ENCODE data around the gene ABCA8. TPM values are rescaled to one million over a fixed set of nuclear protein-coding genes. Genes with fewer than 3 reads are reported as not detected.

The ABCA8 gene
- total RNA-seq, 1 donor = 36.2 TPM

DNA sequence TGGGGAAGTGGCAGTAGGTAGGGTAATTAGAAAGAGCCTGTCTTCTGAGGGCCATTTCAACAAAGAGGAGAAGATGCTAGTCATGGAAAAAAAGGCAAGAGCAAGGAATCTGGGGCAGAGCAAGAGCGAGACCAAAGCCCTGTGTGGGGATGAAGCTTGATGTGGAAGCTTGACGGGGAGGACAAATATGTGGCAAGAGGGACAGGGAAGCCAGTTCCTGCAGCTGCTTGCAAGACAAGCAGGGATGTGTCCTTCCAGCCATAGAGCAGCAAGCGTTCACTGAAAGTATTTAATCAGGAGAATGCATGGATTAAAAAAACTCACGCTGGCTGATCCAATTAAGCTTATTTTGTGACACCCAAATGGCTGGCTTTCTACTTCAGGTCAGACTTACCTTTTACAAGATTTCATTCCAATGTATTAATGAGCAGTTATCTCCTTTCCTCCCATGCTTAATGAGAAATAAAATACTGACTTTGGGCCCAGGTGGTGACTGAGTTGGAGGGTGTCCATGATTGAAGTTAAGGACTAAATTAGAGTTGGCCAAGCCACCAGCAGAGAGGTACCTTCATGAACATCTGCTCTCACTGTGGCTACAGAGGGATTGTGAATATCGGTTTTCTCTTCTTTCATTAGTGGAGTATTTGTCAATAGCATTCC is 76.8 kb downstream of the ABCA8 start:
- peak; percentile 35 for DNase-seq (ENCODE audit: insufficient read length, low spot score, missing footprints)
- peaks cover 2% of the 10 kb centered on the region for H3K9me3 ChIP-seq (ENCODE audit: low read depth, low read length)
- no peaks in the 10 kb centered on the region for H3K79me2 ChIP-seq (ENCODE audit: insufficient read depth, low read length)
- no peaks in the 10 kb centered on the region for H4K20me1 ChIP-seq (ENCODE audit: insufficient read depth, low read length)
- no peak overlapping the region for H3K27ac ChIP-seq (ENCODE audit: low read depth, low read length)
- H3K4me2 ChIP-seq (ENCODE audit: insufficient read depth, low read length) = no peak overlapping the region
- no peak overlapping the region for H3K4me3 ChIP-seq (ENCODE audit: insufficient read depth, low read length)
- peaks cover 4% of the 10 kb centered on the region for H3K36me3 ChIP-seq (ENCODE audit: insufficient read depth, low read length)
- H3K27me3 ChIP-seq (ENCODE audit: insufficient read depth, low read length) = no peaks in the 10 kb centered on the region
- no peaks in the 10 kb centered on the region for H3K4me1 ChIP-seq (ENCODE audit: insufficient read depth, low read length)
- TF ChIP-seq, protein P1, sequence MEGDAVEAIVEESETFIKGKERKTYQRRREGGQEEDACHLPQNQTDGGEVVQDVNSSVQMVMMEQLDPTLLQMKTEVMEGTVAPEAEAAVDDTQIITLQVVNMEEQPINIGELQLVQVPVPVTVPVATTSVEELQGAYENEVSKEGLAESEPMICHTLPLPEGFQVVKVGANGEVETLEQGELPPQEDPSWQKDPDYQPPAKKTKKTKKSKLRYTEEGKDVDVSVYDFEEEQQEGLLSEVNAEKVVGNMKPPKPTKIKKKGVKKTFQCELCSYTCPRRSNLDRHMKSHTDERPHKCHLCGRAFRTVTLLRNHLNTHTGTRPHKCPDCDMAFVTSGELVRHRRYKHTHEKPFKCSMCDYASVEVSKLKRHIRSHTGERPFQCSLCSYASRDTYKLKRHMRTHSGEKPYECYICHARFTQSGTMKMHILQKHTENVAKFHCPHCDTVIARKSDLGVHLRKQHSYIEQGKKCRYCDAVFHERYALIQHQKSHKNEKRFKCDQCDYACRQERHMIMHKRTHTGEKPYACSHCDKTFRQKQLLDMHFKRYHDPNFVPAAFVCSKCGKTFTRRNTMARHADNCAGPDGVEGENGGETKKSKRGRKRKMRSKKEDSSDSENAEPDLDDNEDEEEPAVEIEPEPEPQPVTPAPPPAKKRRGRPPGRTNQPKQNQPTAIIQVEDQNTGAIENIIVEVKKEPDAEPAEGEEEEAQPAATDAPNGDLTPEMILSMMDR (IDR thresholded peaks at IDR 0.05; ENCODE audit: extremely low read depth, low read depth, low read length) = no peak
- H2AFZ ChIP-seq (ENCODE audit: low read length) = no peak overlapping the region

GRCh38 chr17:68871447-68871846 is 83.7 kb downstream of the ABCA8 start:
- DNase-seq (ENCODE audit: insufficient read length, low spot score, missing footprints) = no peak
- Histone ChIP-seq H3K27me3 (ENCODE audit: insufficient read depth, low read length) (no peaks in the 10 kb centered on the region), H3K79me2 (ENCODE audit: insufficient read depth, low read length) (no peaks in the 10 kb centered on the region), H3K9me3 (ENCODE audit: low read depth, low read length) (no peaks in the 10 kb centered on the region), H2AFZ (ENCODE audit: low read length) (no peak overlapping the region), H3K4me1 (ENCODE audit: insufficient read depth, low read length) (no peaks in the 10 kb centered on the region), H3K4me2 (ENCODE audit: insufficient read depth, low read length) (no peak overlapping the region), H4K20me1 (ENCODE audit: insufficient read depth, low read length) (no peaks in the 10 kb centered on the region), H3K27ac (ENCODE audit: low read depth, low read length) (no peak overlapping the region), H3K36me3 (ENCODE audit: insufficient read depth, low read length) (no peaks in the 10 kb centered on the region), H3K4me3 (ENCODE audit: insufficient read depth, low read length) (no peak overlapping the region)
- TF ChIP-seq, protein P1 (IDR thresholded peaks at IDR 0.05; ENCODE audit: extremely low read depth, low read depth, low read length) = no peak

DNA sequence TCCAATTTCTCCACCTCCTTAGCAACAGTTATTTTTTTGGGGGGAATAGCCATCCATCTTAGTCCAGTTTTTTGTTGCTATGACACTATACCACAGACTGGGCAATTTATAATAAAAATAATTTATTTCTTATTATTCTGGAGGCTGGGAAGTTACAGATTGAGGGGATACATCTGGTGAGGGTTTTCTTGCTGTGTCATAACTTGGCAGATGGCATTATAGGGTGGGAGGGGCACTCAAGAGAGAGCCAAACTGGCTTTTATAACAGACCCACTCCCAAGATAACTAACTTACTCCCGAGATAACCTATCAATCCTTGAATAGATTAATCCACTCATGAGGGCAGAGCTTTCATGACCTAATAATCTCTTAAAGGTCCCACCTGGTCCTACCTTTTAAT is 84.2 kb downstream of the ABCA8 start:
- H3K9me3 ChIP-seq (ENCODE audit: low read depth, low read length) = no peaks in the 10 kb centered on the region
- no peaks in the 10 kb centered on the region for H4K20me1 ChIP-seq (ENCODE audit: insufficient read depth, low read length)
- H3K4me1 ChIP-seq (ENCODE audit: insufficient read depth, low read length) = no peaks in the 10 kb centered on the region
- H3K27ac ChIP-seq (ENCODE audit: low read depth, low read length) = no peak overlapping the region
- H3K4me2 ChIP-seq (ENCODE audit: insufficient read depth, low read length) = no peak overlapping the region
- no peaks in the 10 kb centered on the region for H3K79me2 ChIP-seq (ENCODE audit: insufficient read depth, low read length)
- H2AFZ ChIP-seq (ENCODE audit: low read length) = no peak overlapping the region
- H3K36me3 ChIP-seq (ENCODE audit: insufficient read depth, low read length) = no peaks in the 10 kb centered on the region
- H3K27me3 ChIP-seq (ENCODE audit: insufficient read depth, low read length) = no peaks in the 10 kb centered on the region
- no peak overlapping the region for H3K4me3 ChIP-seq (ENCODE audit: insufficient read depth, low read length)
- DNase-seq (ENCODE audit: insufficient read length, low spot score, missing footprints) = no peak
- TF ChIP-seq, protein P1 (IDR thresholded peaks at IDR 0.05; ENCODE audit: extremely low read depth, low read depth, low read length) = no peak

DNA sequence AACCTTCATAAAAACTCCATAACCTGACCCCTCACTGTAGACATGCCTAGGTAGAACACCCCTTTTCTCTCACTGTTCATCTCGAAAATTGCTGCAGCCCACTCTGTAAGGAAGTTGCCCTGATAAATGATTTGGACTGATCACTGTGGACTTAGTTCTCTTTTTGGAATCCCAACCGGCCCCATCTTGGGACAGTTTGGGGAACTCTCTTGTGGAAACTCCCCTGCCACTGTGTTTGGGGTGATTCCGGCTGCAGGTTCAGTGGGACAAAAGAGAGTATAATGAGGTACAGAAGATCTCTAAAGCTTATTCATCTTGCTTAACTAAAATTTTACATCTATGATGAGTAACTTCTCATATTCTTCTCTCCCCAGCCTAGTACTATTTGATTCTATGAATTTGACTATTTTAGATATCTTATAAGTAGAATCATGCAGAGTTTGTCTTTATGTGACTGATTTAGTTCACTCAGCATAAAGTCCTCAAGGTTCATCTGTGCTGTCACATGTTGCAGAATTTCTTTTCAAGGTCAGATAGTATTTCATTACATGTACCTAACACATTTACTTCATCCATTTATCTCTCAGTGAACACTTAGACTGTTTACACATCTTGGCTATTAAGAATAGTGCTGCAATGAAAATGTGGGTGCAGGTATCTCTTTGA is 84.9 kb downstream of the ABCA8 start:
- H3K79me2 ChIP-seq (ENCODE audit: insufficient read depth, low read length) = no peaks in the 10 kb centered on the region
- no peaks in the 10 kb centered on the region for H3K27me3 ChIP-seq (ENCODE audit: insufficient read depth, low read length)
- no peak overlapping the region for H3K4me3 ChIP-seq (ENCODE audit: insufficient read depth, low read length)
- no peak overlapping the region for H2AFZ ChIP-seq (ENCODE audit: low read length)
- no peak for DNase-seq (ENCODE audit: insufficient read length, low spot score, missing footprints)
- no peaks in the 10 kb centered on the region for H4K20me1 ChIP-seq (ENCODE audit: insufficient read depth, low read length)
- H3K27ac ChIP-seq (ENCODE audit: low read depth, low read length) = no peak overlapping the region
- H3K9me3 ChIP-seq (ENCODE audit: low read depth, low read length) = no peaks in the 10 kb centered on the region
- no peaks in the 10 kb centered on the region for H3K36me3 ChIP-seq (ENCODE audit: insufficient read depth, low read length)
- no peak overlapping the region for H3K4me2 ChIP-seq (ENCODE audit: insufficient read depth, low read length)
- TF ChIP-seq, protein P1 (IDR thresholded peaks at IDR 0.05; ENCODE audit: extremely low read depth, low read depth, low read length) = no peak
- H3K4me1 ChIP-seq (ENCODE audit: insufficient read depth, low read length) = no peaks in the 10 kb centered on the region
